Stomach (tissue), 9 donors: ENCODE results near the gene GABRB2. TPM values are rescaled to one million over a fixed set of nuclear protein-coding genes. Genes with fewer than 3 reads are reported as not detected.

ENCODE experiments used
- DNase-seq, 2 donors: peaks; one replicate each; pipeline versions ENCODE4 v3.0.0 to v3.0.0-alpha.2; 2013 to 2019
- H3K27ac ChIP-seq, 5 donors: fragments of 200-600 bp in 4 of 5; sonication (generic) in 4 of 5; one replicate each; pipeline ENCODE4 v1.5.1; 2013 to 2019; ENCODE audit warnings: mild to moderate bottlenecking in 1 of 5, moderate library complexity in 1 of 5
- H3K27me3 ChIP-seq, 3 donors: fragments of 200-600 bp; sonication (generic); one replicate each; pipeline ENCODE4 v1.5.1; 2017 to 2019; ENCODE audit warnings: mixed run types in 1 of 3
- H3K36me3 ChIP-seq, 4 donors: fragments of 200-600 bp; sonication (generic); 1 replicate in 3 of 4; 2 replicates in 1 of 4; pipeline ENCODE4 v1.5.1; 2016 to 2019
- H3K4me1 ChIP-seq, 4 donors: fragments of 200-600 bp; sonication (generic); one replicate each; pipeline ENCODE4 v1.5.1; 2016 to 2019
- H3K4me3 ChIP-seq, 4 donors: fragments of 200-600 bp; sonication (generic) in 3 of 4; one replicate each; pipeline ENCODE4 v1.5.1; 2016 to 2019; ENCODE audit warnings: mild to moderate bottlenecking in 1 of 4
- H3K9me3 ChIP-seq, 4 donors: fragments of 200-600 bp; sonication (generic); one replicate each; pipeline ENCODE4 v1.5.1; 2016 to 2019
- EP300 ChIP-seq: sonication (generic); formaldehyde crosslinking; IDR thresholded peaks from one replicate; pipeline ENCODE4 v1.6.1; 2017; ENCODE audit warnings: antibody characterized with exemption
- POLR2A ChIP-seq, 4 donors: fragments of 450-650 bp; IDR thresholded peaks; one replicate each; pipeline ENCODE4 v1.6.1; 2016; ENCODE audit warnings: antibody characterized with exemption in 4 of 4, control low read depth in 2 of 4, mild to moderate bottlenecking in 1 of 4, moderate library complexity in 1 of 4
- POLR2AphosphoS5 ChIP-seq, 3 donors: sonication (generic); formaldehyde crosslinking; IDR thresholded peaks; one replicate each; pipeline ENCODE4 v1.6.1; 2016; ENCODE audit warnings: antibody characterized with exemption in 3 of 3
- WGBS, 5 donors: extraction: QIAGEN DNeasy Blood & Tissue Kit in 3 of 5; methylation state at CpG; one replicate each; pipeline versions ENCODE4 v1.1.5 to v1.1.7; 2013 to 2018; 5-methylcytosine and 5-hydroxymethylcytosine counted together
- intact Hi-C: fragments of 100-400 bp; cut with DNase I; formaldehyde crosslinking; loops from one replicate; pipeline ENCODE4 v1.15.1; 2023; ENCODE audit warnings: low total_unique reads
- polyA plus RNA-seq, 3 donors: library from polyadenylated mRNA; stranded (reverse); fragments of 200-250 nt; gene quantifications; one replicate each; pipeline ENCODE4 v1.2.3, GENCODE V29; 2013
- total RNA-seq, 5 donors: library from RNA; depleted of rRNA; stranded (reverse); fragments of >200 nt; gene quantifications; one replicate each; pipeline versions ENCODE4 v1.1.0 to v1.2.3, GENCODE V29; 2014 to 2016
- TF ChIP-seq, protein P1 (sequence below), 7 experiments: fragments of 450-650 bp in 4 of 7; fragments of 200-600 bp in 3 of 7; sonication (generic) in 3 of 7; IDR thresholded peaks; one replicate each; pipeline ENCODE4 v1.5.1; 2016 to 2019; ENCODE audit warnings: antibody characterized with exemption in 7 of 7, control low read depth in 2 of 7, mild to moderate bottlenecking in 1 of 7
- donor health status: healthy with polysubstance abuse.
- donor health status: Bipolar disorder and iron deficiency.
- donor health status: healthy.

GABRB2 gene
- total and polyA plus RNA-seq, 8 donors, result 0.06 to 2.7 (median 0.14) TPM; not detected in 3

DNA sequence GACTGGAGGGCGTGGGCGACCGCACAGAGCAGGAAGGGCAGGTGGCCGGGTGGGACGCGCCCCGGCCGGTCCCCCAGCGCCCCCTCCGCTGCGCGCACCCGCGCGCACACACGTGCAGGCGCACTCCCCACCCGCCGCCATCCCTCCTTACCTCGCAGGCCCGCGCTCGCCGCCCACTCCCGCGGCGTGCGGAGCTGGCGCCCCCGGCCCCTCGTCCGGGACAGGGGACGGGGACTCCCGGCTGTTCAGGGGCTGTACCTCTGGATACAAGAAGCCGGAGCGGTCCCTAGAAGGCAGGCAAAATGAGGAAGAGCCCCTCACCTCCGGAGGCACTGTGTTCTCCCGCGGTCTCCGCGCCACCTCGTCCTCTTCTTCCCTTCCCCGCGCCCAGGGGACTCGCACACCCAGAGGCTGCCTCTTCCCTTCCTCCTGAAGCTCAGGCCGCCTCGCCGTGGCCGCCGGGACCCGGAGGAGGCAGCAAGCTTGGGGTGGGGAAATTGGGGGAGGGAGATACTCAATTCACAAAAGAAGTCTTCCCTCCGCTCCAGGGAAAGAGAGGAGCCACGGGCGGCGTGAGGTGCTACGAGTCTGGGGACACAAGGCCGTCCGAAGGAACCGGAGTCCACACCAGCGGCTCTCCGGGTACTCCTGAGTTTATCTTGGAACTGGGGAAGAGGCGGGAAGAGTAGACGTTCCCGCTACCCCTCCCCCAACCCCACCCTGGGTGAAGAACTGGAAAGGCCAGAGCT, 1.4 kb upstream of the GABRB2 start:
- Histone ChIP-seq H3K4me3 (peak overlapping the region; percentile 46 to 69 (median 52)), H3K27ac (no peak overlapping the region), H3K4me1 (peaks cover 6 to 38% (median 30%) of the 10 kb centered on the region in 4 donors), H3K36me3 (no peaks in the 10 kb centered on the region), H3K9me3 (no peaks in the 10 kb centered on the region), H3K27me3 (peaks cover 12 to 64% (median 35%) of the 10 kb centered on the region in 3 donors)
- WGBS, 5 donors, result 1 to 4% (median 2%) methylated on average over 36 to 60 of the region's 64 CpGs
- TF ChIP-seq POLR2A (IDR thresholded peaks at IDR 0.05) (no peak), POLR2AphosphoS5 (IDR thresholded peaks at IDR 0.05) (no peak), EP300 (no peak)
- TF ChIP-seq, protein P1, sequence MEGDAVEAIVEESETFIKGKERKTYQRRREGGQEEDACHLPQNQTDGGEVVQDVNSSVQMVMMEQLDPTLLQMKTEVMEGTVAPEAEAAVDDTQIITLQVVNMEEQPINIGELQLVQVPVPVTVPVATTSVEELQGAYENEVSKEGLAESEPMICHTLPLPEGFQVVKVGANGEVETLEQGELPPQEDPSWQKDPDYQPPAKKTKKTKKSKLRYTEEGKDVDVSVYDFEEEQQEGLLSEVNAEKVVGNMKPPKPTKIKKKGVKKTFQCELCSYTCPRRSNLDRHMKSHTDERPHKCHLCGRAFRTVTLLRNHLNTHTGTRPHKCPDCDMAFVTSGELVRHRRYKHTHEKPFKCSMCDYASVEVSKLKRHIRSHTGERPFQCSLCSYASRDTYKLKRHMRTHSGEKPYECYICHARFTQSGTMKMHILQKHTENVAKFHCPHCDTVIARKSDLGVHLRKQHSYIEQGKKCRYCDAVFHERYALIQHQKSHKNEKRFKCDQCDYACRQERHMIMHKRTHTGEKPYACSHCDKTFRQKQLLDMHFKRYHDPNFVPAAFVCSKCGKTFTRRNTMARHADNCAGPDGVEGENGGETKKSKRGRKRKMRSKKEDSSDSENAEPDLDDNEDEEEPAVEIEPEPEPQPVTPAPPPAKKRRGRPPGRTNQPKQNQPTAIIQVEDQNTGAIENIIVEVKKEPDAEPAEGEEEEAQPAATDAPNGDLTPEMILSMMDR (IDR thresholded peaks at IDR 0.05), result no peak
- intact Hi-C loops, result loop anchor here (10.0 kb wide), 1 partner anchor 1857 kb away; no protein-coding TSS in a partner anchor
- peak in 1 of 2 donors; percentile 67 for DNase-seq

DNA sequence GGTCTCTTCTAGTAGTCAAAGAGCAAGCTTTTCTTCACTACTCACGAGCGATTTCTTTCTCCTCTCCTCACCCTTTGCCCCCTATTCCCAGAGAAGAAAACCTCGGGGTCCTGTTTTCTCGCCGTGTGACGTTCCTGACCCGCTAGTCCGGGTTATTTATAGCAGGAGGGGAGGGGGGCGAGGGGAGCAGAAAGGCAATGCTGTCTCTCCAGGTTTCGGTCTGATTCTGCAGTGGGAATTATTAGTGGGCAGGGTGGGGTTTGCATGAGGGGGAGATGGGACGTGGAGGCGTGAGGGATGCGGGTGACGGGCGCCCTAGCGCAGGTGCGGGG, 847 bp upstream of the GABRB2 start:
- TF ChIP-seq POLR2AphosphoS5 (IDR thresholded peaks at IDR 0.05) (no peak), EP300 (no peak)
- Histone ChIP-seq H3K9me3 (no peaks in the 10 kb centered on the region), H3K4me1 (peaks cover 6 to 38% (median 30%) of the 10 kb centered on the region in 4 donors), H3K27me3 (peaks cover 12 to 64% (median 35%) of the 10 kb centered on the region in 3 donors), H3K36me3 (no peaks in the 10 kb centered on the region), H3K4me3 (peak overlapping the region; percentile 46 to 69 (median 52)), H3K27ac (no peak overlapping the region)
- WGBS, 5 donors, result 0 to 2% (median 0%) methylated on average over 10 to 17 of the region's 17 CpGs
- intact Hi-C loops, result loop anchor here (10.0 kb wide), 1 partner anchor 1857 kb away; no protein-coding TSS in a partner anchor
- no peak for DNase-seq

DNA sequence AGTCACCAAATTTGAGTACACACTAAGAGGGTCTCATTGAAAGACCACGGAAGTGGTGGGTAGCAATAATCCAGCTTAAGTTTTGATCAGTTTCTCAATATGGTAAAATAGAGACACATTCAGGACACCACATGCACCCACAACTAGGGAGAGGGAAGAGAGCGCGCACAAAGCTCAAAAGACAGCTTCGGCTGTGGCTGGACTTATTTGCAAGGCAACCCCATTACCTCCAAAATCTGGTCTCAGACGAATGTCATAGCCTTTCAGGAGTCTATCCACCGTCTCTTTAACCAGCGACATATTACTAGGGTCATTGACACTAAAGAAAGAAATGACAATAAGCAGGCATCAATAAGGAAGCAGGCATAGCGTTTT, 443 bp downstream of the GABRB2 start:
- no peaks in the 10 kb centered on the region for H3K36me3 ChIP-seq
- WGBS, 5 donors, result 8 to 16% (median 13%) methylated on average over 8 of the region's 8 CpGs
- no peaks in the 10 kb centered on the region for H3K9me3 ChIP-seq
- peak in 1 of 2 donors; percentile 3 for DNase-seq
- peaks cover 6 to 38% (median 30%) of the 10 kb centered on the region in 4 donors for H3K4me1 ChIP-seq
- peaks cover 12 to 64% (median 35%) of the 10 kb centered on the region in 3 donors for H3K27me3 ChIP-seq
- intact Hi-C loops, result loop anchor here (10.0 kb wide), 1 partner anchor 1859 kb away; no protein-coding TSS in a partner anchor
- TF ChIP-seq EP300 (no peak), POLR2AphosphoS5 (IDR thresholded peaks at IDR 0.05) (no peak), POLR2A (IDR thresholded peaks at IDR 0.05) (no peak)
- TF ChIP-seq, protein P1 (IDR thresholded peaks at IDR 0.05), result no peak
- peak overlapping the region; percentile 46 to 69 (median 52) for H3K4me3 ChIP-seq
- H3K27ac ChIP-seq, result no peak overlapping the region

DNA sequence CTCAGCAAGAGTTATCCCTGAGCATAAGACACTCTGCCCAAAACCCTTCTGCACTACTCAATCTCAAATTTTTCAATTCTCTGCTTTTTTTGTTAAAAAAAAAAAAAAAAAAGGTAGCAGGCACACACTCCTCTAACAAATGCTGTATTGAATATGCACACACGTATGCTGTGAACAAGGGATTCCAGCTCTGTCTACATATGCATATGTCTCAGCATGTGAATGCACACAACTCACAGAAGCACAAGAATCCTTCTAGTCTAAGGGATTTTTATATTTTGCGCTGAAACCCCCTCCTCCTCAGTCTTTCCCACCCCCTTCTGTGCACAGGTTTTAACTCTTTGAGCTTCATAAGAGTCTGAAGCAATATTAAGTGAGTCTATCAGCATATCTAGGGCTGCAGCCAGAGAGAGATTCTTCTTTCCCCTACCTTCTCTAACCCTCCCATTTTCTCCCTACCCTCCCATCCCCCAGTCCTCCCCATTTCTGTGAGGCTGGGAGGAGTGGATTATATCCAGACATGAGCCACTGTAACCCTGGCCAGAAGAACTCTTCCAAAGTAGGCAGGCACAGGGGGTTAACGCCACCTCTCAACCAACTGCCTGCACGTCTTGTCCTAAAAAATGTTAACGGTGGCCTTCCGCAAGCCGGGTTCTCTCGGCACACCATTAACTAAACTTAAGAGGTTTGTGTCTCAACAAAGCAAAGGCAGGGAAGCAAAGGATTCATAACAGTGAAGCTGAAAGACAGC, 1.0 kb downstream of the GABRB2 start:
- intact Hi-C loops, result loop anchor here (10.0 kb wide), 1 partner anchor 1859 kb away; no protein-coding TSS in a partner anchor
- no peak for TF ChIP-seq POLR2A (IDR thresholded peaks at IDR 0.05)
- no peak for TF ChIP-seq POLR2AphosphoS5 (IDR thresholded peaks at IDR 0.05)
- H3K4me1 ChIP-seq, result peaks cover 6 to 38% (median 30%) of the 10 kb centered on the region in 4 donors
- WGBS, 5 donors, result 16 to 39% (median 27%) methylated on average over 8 of the region's 8 CpGs
- peak overlapping the region in 2 of 4 donors; percentile 47 to 69 for H3K4me3 ChIP-seq
- no peaks in the 10 kb centered on the region for H3K9me3 ChIP-seq
- H3K27ac ChIP-seq, result no peak overlapping the region
- no peaks in the 10 kb centered on the region for H3K36me3 ChIP-seq
- DNase-seq, result peak in 1 of 2 donors; percentile 4
- peaks cover 12 to 64% (median 35%) of the 10 kb centered on the region in 3 donors for H3K27me3 ChIP-seq

DNA sequence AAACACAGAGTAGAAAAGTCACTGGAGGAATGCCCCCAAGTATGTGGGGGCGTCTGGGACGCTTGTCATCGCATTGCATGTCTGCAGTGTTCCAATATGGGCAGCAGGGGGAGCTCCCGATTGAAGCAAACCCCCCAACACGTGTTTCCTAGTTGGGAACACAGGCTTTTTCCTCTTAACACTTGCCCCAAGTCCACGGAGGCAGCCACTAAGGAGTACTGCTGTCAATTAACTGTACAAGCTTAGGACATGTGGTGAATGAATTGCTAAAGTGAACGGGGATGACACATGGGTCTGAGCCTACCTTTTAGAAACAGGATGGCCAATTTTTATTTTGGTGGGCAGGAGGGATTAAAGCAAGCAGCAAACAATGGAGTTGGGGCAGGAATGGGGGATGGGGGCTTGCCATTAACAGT, 2.2 kb downstream of the GABRB2 start:
- Histone ChIP-seq H3K36me3 (no peaks in the 10 kb centered on the region), H3K9me3 (no peaks in the 10 kb centered on the region), H3K27ac (no peak overlapping the region), H3K4me3 (no peak overlapping the region), H3K27me3 (peaks cover 12 to 53% (median 35%) of the 10 kb centered on the region in 3 donors), H3K4me1 (peaks cover 6 to 37% (median 30%) of the 10 kb centered on the region in 4 donors)
- DNase-seq, result peak in 1 of 2 donors; percentile 70
- 1 to 2% (median 2%) methylated on average over 7 of the region's 7 CpGs for WGBS, 5 donors
- TF ChIP-seq POLR2AphosphoS5 (IDR thresholded peaks at IDR 0.05), result no peak
- TF ChIP-seq POLR2A (IDR thresholded peaks at IDR 0.05), result no peak
- TF ChIP-seq EP300, result no peak
- TF ChIP-seq, protein P1 (IDR thresholded peaks at IDR 0.05), result peak in 4 of 7 experiments; percentile 51 to 78 (median 62)
- intact Hi-C loops, result loop anchor here (10.0 kb wide), 1 partner anchor 1860 kb away; no protein-coding TSS in a partner anchor
